Tibial nerve (tissue), 4 donors: ENCODE results near the gene DCDC2C. TPM values are rescaled to one million over a fixed set of nuclear protein-coding genes. Genes with fewer than 3 reads are reported as not detected.

Experiments
- DNase-seq, 2 donors: peaks; one replicate each; pipeline ENCODE4 v3.0.0-alpha.2; 2019; ENCODE audit warnings: low spot score in 2 of 2
- H3K27ac ChIP-seq, 4 donors: fragments of 200-600 bp; sonication (generic) in 3 of 4; one replicate each; pipeline ENCODE4 v1.5.1; 2017 to 2019; ENCODE audit warnings: mild to moderate bottlenecking in 1 of 4
- H3K27me3 ChIP-seq, 2 donors: fragments of 200-600 bp; sonication (generic) in 1 of 2; one replicate each; pipeline versions ENCODE4 v1.5.1 to v1.6.0; 2017 to 2019
- H3K36me3 ChIP-seq, 3 donors: fragments of 200-600 bp; sonication (generic); one replicate each; pipeline ENCODE4 v1.5.1; 2018 to 2019
- H3K4me1 ChIP-seq, 4 donors: fragments of 200-600 bp; sonication (generic) in 3 of 4; one replicate each; pipeline ENCODE4 v1.5.1; 2017 to 2019
- H3K4me3 ChIP-seq, 4 donors: fragments of 200-600 bp; sonication (generic) in 3 of 4; one replicate each; pipeline ENCODE4 v1.5.1; 2017 to 2019; ENCODE audit warnings: mild to moderate bottlenecking in 1 of 4, moderate library complexity in 1 of 4
- H3K9me3 ChIP-seq, 4 donors: fragments of 200-600 bp; sonication (generic) in 3 of 4; one replicate each; pipeline ENCODE4 v1.5.1; 2017 to 2019
- EP300 ChIP-seq, 2 donors: sonication (generic); formaldehyde crosslinking; IDR thresholded peaks; one replicate each; pipeline ENCODE4 v1.6.1; 2017; ENCODE audit warnings: antibody characterized with exemption in 2 of 2, mild to moderate bottlenecking in 1 of 2
- POLR2A ChIP-seq, 2 donors: fragments of 450-650 bp; IDR thresholded peaks; one replicate each; pipeline ENCODE4 v1.6.1; 2017; ENCODE audit warnings: antibody characterized with exemption in 2 of 2, mild to moderate bottlenecking in 2 of 2, moderate library complexity in 2 of 2
- WGBS, 2 donors: methylation state at CpG; one replicate each; pipeline ENCODE4 v1.1.5; 2018; 5-methylcytosine and 5-hydroxymethylcytosine counted together
- total RNA-seq, 4 donors: library from RNA; depleted of rRNA; stranded (reverse); fragments of >200 nt; gene quantifications; one replicate each; pipeline ENCODE4 v1.1.0, GENCODE V29; 2016
- TF ChIP-seq, protein P1 (sequence below), 5 experiments: fragments of 200-600 bp in 3 of 5; fragments of 450-650 bp in 2 of 5; sonication (generic) in 3 of 5; IDR thresholded peaks; one replicate each; pipeline ENCODE4 v1.5.1; 2016 to 2019; ENCODE audit warnings: antibody characterized with exemption in 5 of 5, mild to moderate bottlenecking in 3 of 5, moderate library complexity in 2 of 5

Gene DCDC2C
- total RNA-seq, 4 donors from 2014 or later, result 2.9 to 22.3 (median 5.6) TPM

DNA sequence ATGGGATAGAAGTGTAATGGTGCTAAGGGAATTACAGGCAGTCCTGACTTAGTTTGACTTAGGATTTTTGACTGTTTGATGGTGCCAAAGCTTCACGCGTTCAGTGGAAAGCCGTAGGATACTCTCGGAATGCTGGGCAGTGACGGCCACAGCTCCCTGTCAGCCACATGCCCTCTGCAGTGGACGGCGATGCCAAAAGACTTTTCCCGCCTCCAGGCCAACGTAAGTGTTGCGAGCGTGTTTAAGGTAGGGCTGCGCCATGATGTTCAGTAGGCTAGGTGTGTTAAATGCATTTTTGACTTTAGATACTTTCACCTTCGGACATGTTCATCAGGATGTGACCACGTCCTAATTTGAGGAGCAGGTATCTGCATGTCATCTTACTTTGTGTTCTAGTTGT is 63.4 kb downstream of the DCDC2C start:
- Histone ChIP-seq H3K9me3 (no peaks in the 10 kb centered on the region), H3K4me3 (no peak overlapping the region), H3K36me3 (no peaks in the 10 kb centered on the region), H3K4me1 (no peaks in the 10 kb centered on the region), H3K27me3 (no peaks in the 10 kb centered on the region), H3K27ac (no peak overlapping the region)
- TF ChIP-seq POLR2A (IDR thresholded peaks at IDR 0.05) (no peak), EP300 (IDR thresholded peaks at IDR 0.05) (no peak)
- TF ChIP-seq, protein P1, sequence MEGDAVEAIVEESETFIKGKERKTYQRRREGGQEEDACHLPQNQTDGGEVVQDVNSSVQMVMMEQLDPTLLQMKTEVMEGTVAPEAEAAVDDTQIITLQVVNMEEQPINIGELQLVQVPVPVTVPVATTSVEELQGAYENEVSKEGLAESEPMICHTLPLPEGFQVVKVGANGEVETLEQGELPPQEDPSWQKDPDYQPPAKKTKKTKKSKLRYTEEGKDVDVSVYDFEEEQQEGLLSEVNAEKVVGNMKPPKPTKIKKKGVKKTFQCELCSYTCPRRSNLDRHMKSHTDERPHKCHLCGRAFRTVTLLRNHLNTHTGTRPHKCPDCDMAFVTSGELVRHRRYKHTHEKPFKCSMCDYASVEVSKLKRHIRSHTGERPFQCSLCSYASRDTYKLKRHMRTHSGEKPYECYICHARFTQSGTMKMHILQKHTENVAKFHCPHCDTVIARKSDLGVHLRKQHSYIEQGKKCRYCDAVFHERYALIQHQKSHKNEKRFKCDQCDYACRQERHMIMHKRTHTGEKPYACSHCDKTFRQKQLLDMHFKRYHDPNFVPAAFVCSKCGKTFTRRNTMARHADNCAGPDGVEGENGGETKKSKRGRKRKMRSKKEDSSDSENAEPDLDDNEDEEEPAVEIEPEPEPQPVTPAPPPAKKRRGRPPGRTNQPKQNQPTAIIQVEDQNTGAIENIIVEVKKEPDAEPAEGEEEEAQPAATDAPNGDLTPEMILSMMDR (IDR thresholded peaks at IDR 0.05), result no peak
- WGBS, 2 donors, result 88% methylated on average over 14 of the region's 14 CpGs
- DNase-seq, result no peak

DNA sequence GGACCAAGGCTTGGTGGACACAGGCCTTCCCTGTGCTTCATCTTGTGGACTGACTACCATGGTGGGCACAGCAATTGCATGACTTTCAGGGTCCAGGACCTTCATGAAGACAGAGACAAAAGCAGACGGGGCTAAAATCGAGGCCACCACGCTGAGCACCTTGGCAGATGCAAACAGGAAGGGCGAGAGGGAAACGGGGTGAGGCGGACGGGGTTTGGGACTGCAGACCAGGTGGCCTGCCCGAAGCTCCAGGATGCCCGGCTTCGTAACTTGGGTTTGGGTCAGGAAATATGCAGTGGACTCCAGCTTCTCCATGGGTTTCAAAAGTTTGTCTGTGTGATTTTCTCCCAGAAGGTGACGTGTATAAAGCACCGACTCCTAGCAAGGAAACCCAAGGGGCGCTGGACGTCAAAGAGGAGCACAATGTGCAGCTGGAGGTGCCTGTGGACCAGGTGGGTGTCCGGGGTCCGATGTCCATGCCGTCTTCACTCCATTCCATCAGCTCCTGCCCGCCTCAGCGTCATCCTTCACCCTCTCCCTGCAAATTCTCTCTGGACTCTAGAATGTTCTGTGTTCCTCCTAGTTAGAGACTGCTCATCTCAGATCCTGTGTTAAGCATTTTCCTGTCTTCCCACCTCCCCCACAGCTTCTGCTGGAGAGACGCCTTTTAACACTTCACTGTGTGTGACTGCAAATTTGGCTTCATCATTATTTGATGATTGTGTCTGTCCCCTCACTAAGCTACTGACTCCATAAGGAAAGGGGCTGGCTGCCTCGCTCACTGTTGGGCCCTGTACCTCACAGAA is 65.8 kb downstream of the DCDC2C start:
- Histone ChIP-seq H3K9me3 (no peaks in the 10 kb centered on the region), H3K4me1 (no peaks in the 10 kb centered on the region), H3K36me3 (no peaks in the 10 kb centered on the region), H3K4me3 (no peak overlapping the region), H3K27ac (no peak overlapping the region), H3K27me3 (no peaks in the 10 kb centered on the region)
- TF ChIP-seq, protein P1 (IDR thresholded peaks at IDR 0.05), result no peak
- TF ChIP-seq EP300 (IDR thresholded peaks at IDR 0.05), result no peak
- TF ChIP-seq POLR2A (IDR thresholded peaks at IDR 0.05), result no peak
- 88 to 90% methylated on average over 21 of the region's 21 CpGs for WGBS, 2 donors
- DNase-seq, result no peak

DNA sequence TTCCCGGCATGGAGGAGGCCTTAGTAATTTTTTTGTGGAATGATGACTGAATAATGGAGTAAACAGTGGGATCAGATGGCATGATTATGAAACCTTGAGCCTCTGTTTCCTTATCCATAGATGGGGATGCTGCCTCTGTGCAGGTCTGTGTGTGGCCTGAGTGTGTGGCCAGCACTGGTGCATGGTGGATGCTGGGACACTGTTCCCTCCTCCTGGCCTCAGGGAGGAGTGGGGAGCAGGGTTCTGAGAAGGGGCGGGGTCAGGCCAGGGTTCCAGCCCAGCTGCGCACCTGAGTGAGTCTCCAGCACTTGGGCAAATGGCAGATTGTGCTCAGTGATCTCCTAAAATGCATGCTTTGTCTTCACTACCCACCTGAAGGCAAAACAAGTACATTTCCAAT is 66.4 kb downstream of the DCDC2C start:
- Histone ChIP-seq H3K36me3 (no peaks in the 10 kb centered on the region), H3K27ac (no peak overlapping the region), H3K4me1 (no peaks in the 10 kb centered on the region), H3K27me3 (no peaks in the 10 kb centered on the region), H3K9me3 (no peaks in the 10 kb centered on the region), H3K4me3 (no peak overlapping the region)
- 82 to 87% methylated on average over 3 of the region's 3 CpGs for WGBS, 2 donors
- no peak for DNase-seq
- TF ChIP-seq POLR2A (IDR thresholded peaks at IDR 0.05) (no peak), EP300 (IDR thresholded peaks at IDR 0.05) (no peak)
- TF ChIP-seq, protein P1 (IDR thresholded peaks at IDR 0.05), result no peak

DNA sequence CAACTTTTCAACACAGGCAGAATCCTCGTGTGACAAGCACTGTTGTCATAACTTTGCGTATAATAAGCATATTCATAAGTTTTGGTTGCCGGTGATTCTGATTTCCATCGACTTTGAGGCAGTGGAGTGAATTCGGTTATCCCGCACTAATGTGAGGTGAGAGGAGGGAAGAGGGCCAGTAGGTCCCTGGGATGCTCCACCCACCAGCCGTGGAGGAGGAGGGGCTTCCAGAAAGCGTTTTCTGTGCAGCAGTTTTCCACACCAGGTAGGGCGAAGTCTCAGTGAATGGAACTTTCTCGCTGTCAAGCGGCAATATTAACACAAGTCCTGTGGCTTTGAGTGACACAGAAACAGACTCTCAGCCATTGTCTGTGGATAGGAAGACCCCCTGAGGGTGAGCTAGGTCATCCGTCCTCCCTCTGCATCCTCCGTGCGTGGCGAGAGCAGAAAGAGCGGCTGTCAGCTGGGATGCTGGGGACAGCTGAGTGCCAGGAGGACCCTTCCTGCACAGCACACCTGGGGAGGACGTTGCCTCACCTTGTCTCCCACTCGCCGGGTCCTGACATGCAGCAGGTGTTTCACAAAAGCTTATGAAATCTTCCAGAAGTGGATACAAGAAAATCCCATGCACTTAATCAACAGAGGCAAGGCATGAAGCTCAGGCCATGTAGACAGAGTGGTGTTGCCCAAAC is 67.5 kb downstream of the DCDC2C start:
- TF ChIP-seq EP300 (IDR thresholded peaks at IDR 0.05), result no peak
- TF ChIP-seq, protein P1 (IDR thresholded peaks at IDR 0.05), result no peak
- no peak for TF ChIP-seq POLR2A (IDR thresholded peaks at IDR 0.05)
- no peaks in the 10 kb centered on the region for H3K36me3 ChIP-seq
- no peaks in the 10 kb centered on the region for H3K9me3 ChIP-seq
- WGBS, 2 donors, result 82 to 83% methylated on average over 14 of the region's 19 CpGs
- no peak overlapping the region for H3K27ac ChIP-seq
- no peaks in the 10 kb centered on the region for H3K4me1 ChIP-seq
- DNase-seq, result no peak
- H3K4me3 ChIP-seq, result no peak overlapping the region
- H3K27me3 ChIP-seq, result no peaks in the 10 kb centered on the region

DNA sequence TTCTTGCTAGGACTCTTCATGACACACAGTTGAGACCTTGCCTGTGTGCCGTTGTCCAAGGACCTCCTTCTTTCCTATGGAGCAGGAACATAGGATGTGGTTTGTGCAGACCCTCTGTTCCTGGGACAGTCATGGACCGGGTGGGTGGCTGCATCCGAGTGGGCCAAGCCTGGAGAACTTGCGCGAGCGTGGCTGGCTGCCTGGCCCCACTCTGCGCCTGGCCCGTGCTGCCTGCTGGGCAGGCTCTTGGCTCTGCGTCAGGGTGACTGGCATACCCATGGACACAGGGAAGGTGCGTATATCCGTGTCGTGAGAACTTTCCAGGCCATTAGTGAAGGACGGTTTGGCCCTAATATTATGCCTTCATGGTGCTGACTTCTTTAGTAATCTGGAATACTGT is 68.2 kb downstream of the DCDC2C start:
- H3K27me3 ChIP-seq, result no peaks in the 10 kb centered on the region
- no peak for DNase-seq
- no peaks in the 10 kb centered on the region for H3K36me3 ChIP-seq
- H3K27ac ChIP-seq, result no peak overlapping the region
- no peaks in the 10 kb centered on the region for H3K9me3 ChIP-seq
- TF ChIP-seq EP300 (IDR thresholded peaks at IDR 0.05), result no peak
- TF ChIP-seq POLR2A (IDR thresholded peaks at IDR 0.05), result no peak
- TF ChIP-seq, protein P1 (IDR thresholded peaks at IDR 0.05), result no peak
- 83 to 91% methylated on average over 12 to 13 of the region's 13 CpGs for WGBS, 2 donors
- no peak overlapping the region for H3K4me3 ChIP-seq
- no peaks in the 10 kb centered on the region for H3K4me1 ChIP-seq
